Measurements from ENCODE around the gene IL1RAPL1.

Gene IL1RAPL1

DNA sequence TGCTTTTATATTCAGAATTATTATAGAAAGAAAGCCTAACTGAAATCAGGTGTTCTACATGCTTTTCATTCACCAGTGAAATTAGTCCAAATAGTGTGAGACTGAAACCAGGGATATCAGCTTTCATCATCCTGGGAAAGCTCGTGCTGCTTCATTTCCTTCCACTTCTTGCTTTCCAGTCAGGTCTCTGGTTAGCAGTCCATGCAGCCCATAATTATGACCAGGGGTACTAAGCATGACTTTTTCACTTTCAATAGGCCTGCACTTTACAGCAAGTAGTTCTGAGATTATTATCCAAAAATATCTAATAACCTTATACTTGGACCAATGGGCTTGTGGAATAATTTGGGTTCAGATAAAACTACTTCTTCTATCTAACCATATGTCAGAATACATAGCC is 954.9 kb downstream of the IL1RAPL1 start:
- Histone ChIP-seq H3K9me3 (ENCODE audit: control insufficient read depth, insufficient read depth, low read length) (no peaks in the 10 kb centered on the region), H3K9ac (ENCODE audit: low read depth, low read length) (no peak overlapping the region), H3K27ac (ENCODE audit: low read depth, low read length) (no peak overlapping the region), H3K4me3 (ENCODE audit: low read depth, low read length) (no peak overlapping the region), H3K36me3 (ENCODE audit: control insufficient read depth, insufficient read depth, low read length) (no peaks in the 10 kb centered on the region), H3K27me3 (ENCODE audit: control insufficient read depth, insufficient read depth, low read length) (no peaks in the 10 kb centered on the region), H3K4me1 (ENCODE audit: control insufficient read depth, insufficient read depth, low read length) (peaks cover 8% of the 10 kb centered on the region; the same call in 1 of the 2 replicates)

DNA sequence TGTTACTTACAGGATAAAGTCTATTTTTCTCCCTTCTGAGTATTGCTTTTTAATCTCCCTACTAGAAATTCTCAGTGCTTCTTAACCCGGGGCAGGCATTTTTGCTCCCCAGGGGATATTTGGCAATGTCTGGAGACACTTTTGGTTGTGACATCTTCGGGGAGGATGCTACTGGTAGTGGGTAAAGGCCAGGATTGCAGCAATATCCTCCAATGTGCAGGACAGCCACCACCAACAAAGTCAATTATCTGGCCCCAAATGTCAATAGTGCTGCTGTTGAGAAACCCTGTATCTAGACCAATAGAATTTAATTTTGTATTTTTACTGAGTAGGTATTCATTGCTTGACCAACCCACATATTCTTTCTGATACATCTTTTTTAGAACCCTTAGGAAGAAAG is 958.6 kb downstream of the IL1RAPL1 start:
- Histone ChIP-seq H3K36me3 (ENCODE audit: control insufficient read depth, insufficient read depth, low read length) (no peaks in the 10 kb centered on the region), H3K9ac (ENCODE audit: low read depth, low read length) (no peak overlapping the region), H3K27ac (ENCODE audit: low read depth, low read length) (no peak overlapping the region), H3K27me3 (ENCODE audit: control insufficient read depth, insufficient read depth, low read length) (no peaks in the 10 kb centered on the region), H3K4me1 (ENCODE audit: control insufficient read depth, insufficient read depth, low read length) (peaks cover 20% of the 10 kb centered on the region; the same call in 1 of the 2 replicates), H3K9me3 (ENCODE audit: control insufficient read depth, insufficient read depth, low read length) (no peaks in the 10 kb centered on the region), H3K4me3 (ENCODE audit: low read depth, low read length) (no peak overlapping the region)

- no peak overlapping the region for H3K9ac ChIP-seq (ENCODE audit: low read depth, low read length)
- no peaks in the 10 kb centered on the region for H3K9me3 ChIP-seq (ENCODE audit: control insufficient read depth, insufficient read depth, low read length)
- H3K4me1 ChIP-seq (ENCODE audit: control insufficient read depth, insufficient read depth, low read length) = peaks cover 14% of the 10 kb centered on the region; the same call in 1 of the 2 replicates
- H3K4me3 ChIP-seq (ENCODE audit: low read depth, low read length) = no peak overlapping the region; the same call in 1 of the 2 replicates
- no peak overlapping the region for H3K27ac ChIP-seq (ENCODE audit: low read depth, low read length)
- no peaks in the 10 kb centered on the region for H3K36me3 ChIP-seq (ENCODE audit: control insufficient read depth, insufficient read depth, low read length)
- H3K27me3 ChIP-seq (ENCODE audit: control insufficient read depth, insufficient read depth, low read length) = no peaks in the 10 kb centered on the region
These were observed 960.6 kb downstream of the IL1RAPL1 start for GRCh38 chrX:29547877-29548276.

DNA sequence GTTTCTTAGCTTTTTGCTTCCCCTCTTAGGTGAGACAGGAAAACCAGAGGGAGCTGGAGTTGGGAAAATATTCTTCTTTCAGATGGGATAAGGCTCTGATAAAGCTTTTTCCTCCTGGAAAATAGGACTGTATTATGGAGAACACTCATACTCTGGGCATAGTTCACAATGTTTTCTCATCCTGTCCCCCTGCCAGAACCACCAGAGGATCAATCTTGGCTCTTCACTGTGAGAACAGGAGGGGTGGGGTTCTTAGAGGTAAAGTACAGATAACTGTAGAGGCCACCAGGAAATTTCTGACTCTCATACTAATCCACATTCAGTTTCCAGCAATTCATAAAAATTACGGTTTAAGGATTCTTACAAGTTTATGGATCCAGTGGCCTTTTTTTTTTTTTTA is 966.3 kb downstream of the IL1RAPL1 start:
- H3K27ac ChIP-seq (ENCODE audit: low read depth, low read length) = no peak overlapping the region
- no peak overlapping the region for H3K9ac ChIP-seq (ENCODE audit: low read depth, low read length)
- no peak overlapping the region for H3K4me3 ChIP-seq (ENCODE audit: low read depth, low read length)
- H3K36me3 ChIP-seq (ENCODE audit: control insufficient read depth, insufficient read depth, low read length) = no peaks in the 10 kb centered on the region
- peaks cover 11% of the 10 kb centered on the region; the same call in 1 of the 2 replicates for H3K4me1 ChIP-seq (ENCODE audit: control insufficient read depth, insufficient read depth, low read length)
- no peaks in the 10 kb centered on the region for H3K9me3 ChIP-seq (ENCODE audit: control insufficient read depth, insufficient read depth, low read length)
- H3K27me3 ChIP-seq (ENCODE audit: control insufficient read depth, insufficient read depth, low read length) = no peaks in the 10 kb centered on the region; the same call in 1 of the 2 replicates

- no peak overlapping the region for H3K9ac ChIP-seq (ENCODE audit: low read depth, low read length)
- no peaks in the 10 kb centered on the region; the same call in 1 of the 2 replicates for H3K27me3 ChIP-seq (ENCODE audit: control insufficient read depth, insufficient read depth, low read length)
- H3K36me3 ChIP-seq (ENCODE audit: control insufficient read depth, insufficient read depth, low read length) = no peaks in the 10 kb centered on the region
- no peak overlapping the region for H3K4me3 ChIP-seq (ENCODE audit: low read depth, low read length)
- H3K4me1 ChIP-seq (ENCODE audit: control insufficient read depth, insufficient read depth, low read length) = 0 out of 2 replicates have a peak, but pooled peaks cover 5% of the 10 kb centered on the region
- H3K27ac ChIP-seq (ENCODE audit: low read depth, low read length) = no peak overlapping the region
- H3K9me3 ChIP-seq (ENCODE audit: control insufficient read depth, insufficient read depth, low read length) = peaks cover 12% of the 10 kb centered on the region; the same call in 1 of the 2 replicates
These were observed 968.3 kb downstream of the IL1RAPL1 start for GRCh38 chrX:29555465-29556091.

DNA sequence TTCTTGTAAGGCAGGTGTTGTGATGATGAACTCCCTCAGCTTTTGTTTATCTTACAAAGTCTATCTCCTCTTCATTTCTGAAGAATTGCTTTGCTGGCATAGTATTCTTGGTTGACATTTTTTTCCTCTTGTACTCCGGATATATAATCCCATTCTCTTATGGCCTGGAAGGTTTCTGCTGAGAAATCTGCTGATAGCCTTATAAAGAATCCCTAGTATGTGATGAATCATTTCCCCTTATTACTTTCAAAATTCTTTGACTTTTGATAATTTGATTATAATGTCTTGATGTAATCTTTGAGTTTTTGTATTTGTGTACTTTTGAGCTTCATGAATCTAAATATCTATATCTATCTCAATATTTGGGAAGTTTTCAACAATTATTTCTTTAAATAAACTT is 972.8 kb downstream of the IL1RAPL1 start:
- H3K9ac ChIP-seq (ENCODE audit: low read depth, low read length) = no peak overlapping the region
- no peak overlapping the region for H3K4me3 ChIP-seq (ENCODE audit: low read depth, low read length)
- no peaks in the 10 kb centered on the region for H3K36me3 ChIP-seq (ENCODE audit: control insufficient read depth, insufficient read depth, low read length)
- no peaks in the 10 kb centered on the region; the same call in 1 of the 2 replicates for H3K27me3 ChIP-seq (ENCODE audit: control insufficient read depth, insufficient read depth, low read length)
- no peak overlapping the region for H3K27ac ChIP-seq (ENCODE audit: low read depth, low read length)
- H3K9me3 ChIP-seq (ENCODE audit: control insufficient read depth, insufficient read depth, low read length) = peaks cover 16% of the 10 kb centered on the region; the same call in 1 of the 2 replicates
- H3K4me1 ChIP-seq (ENCODE audit: control insufficient read depth, insufficient read depth, low read length) = no peaks in the 10 kb centered on the region

DNA sequence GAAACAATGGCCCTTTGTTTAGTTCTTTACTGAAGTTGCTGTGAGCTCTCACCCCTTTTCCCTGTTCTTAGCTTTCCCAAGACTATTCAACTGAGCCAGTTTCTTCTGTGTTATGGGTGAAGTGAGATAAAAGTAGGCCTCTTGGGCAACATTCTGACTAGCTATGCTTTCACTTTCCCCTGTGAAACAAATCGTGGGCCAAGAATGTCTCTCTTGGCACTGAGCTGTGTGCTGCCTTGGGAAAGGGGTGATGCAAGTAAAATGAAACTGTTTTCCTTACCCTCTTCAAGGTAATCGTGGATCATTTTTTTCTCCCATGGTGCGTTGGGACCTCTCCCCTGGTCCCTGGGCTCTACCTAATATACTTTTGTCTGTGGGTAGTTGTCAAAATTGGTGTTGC is 974.2 kb downstream of the IL1RAPL1 start:
- Histone ChIP-seq H3K36me3 (ENCODE audit: control insufficient read depth, insufficient read depth, low read length) (no peaks in the 10 kb centered on the region), H3K27ac (ENCODE audit: low read depth, low read length) (no peak overlapping the region), H3K27me3 (ENCODE audit: control insufficient read depth, insufficient read depth, low read length) (no peaks in the 10 kb centered on the region), H3K4me1 (ENCODE audit: control insufficient read depth, insufficient read depth, low read length) (no peaks in the 10 kb centered on the region), H3K4me3 (ENCODE audit: low read depth, low read length) (no peak overlapping the region), H3K9me3 (ENCODE audit: control insufficient read depth, insufficient read depth, low read length) (peaks cover 16% of the 10 kb centered on the region; the same call in 1 of the 2 replicates), H3K9ac (ENCODE audit: low read depth, low read length) (no peak overlapping the region)

GRCh38 chrX:29580560-29580959 is 993.3 kb downstream of the IL1RAPL1 start:
- Histone ChIP-seq H3K9me3 (ENCODE audit: control insufficient read depth, insufficient read depth, low read length) (no peaks in the 10 kb centered on the region), H3K27me3 (ENCODE audit: control insufficient read depth, insufficient read depth, low read length) (no peaks in the 10 kb centered on the region), H3K9ac (ENCODE audit: low read depth, low read length) (no peak overlapping the region), H3K4me1 (ENCODE audit: control insufficient read depth, insufficient read depth, low read length) (no peaks in the 10 kb centered on the region), H3K27ac (ENCODE audit: low read depth, low read length) (no peak overlapping the region), H3K36me3 (ENCODE audit: control insufficient read depth, insufficient read depth, low read length) (no peaks in the 10 kb centered on the region), H3K4me3 (ENCODE audit: low read depth, low read length) (no peak overlapping the region)

DNA sequence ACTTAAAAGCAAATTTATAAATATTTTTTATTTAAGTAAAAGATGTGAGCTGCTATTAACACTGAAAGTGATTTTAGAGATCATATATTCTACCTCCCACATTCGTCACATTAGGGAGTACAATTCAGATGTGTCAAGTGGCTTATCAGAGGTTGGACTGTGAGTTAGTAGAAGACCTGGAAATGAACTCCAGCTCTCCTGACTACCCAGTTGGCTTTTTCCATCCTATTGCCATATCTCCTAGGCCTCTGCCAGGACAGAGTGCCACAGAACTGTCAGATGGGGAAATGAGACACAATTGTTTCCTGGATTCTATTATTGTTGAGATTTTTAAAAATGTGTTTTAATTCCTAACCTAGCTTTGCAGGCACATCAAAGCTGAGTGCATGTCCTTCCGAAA is 994.0 kb downstream of the IL1RAPL1 start:
- H3K27me3 ChIP-seq (ENCODE audit: control insufficient read depth, insufficient read depth, low read length) = no peaks in the 10 kb centered on the region
- no peaks in the 10 kb centered on the region for H3K4me1 ChIP-seq (ENCODE audit: control insufficient read depth, insufficient read depth, low read length)
- no peak overlapping the region for H3K27ac ChIP-seq (ENCODE audit: low read depth, low read length)
- H3K9me3 ChIP-seq (ENCODE audit: control insufficient read depth, insufficient read depth, low read length) = no peaks in the 10 kb centered on the region
- no peak overlapping the region for H3K9ac ChIP-seq (ENCODE audit: low read depth, low read length)
- no peak overlapping the region for H3K4me3 ChIP-seq (ENCODE audit: low read depth, low read length)
- no peaks in the 10 kb centered on the region for H3K36me3 ChIP-seq (ENCODE audit: control insufficient read depth, insufficient read depth, low read length)

DNA sequence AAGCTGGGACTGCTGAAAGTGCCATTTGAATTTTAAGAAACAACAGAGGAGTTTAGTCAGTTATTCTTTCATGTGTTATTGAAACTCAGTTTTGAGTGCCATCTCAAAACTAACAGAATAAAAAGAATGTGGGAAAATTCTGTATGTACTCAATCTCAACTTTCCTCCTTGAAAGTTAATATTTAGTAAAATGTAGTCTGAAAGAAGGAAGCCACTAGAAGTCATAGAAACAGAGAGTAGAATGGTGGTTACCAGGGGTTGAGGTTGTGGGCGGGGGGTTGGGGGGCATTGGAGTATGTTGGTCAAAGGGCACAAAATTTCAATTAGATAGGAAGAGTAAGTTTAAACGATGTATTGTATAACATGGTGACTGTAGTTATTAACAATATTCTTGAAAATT is 999.9 kb downstream of the IL1RAPL1 start:
- no peak overlapping the region for H3K4me3 ChIP-seq (ENCODE audit: low read depth, low read length)
- no peak overlapping the region for H3K27ac ChIP-seq (ENCODE audit: low read depth, low read length)
- no peak overlapping the region for H3K9ac ChIP-seq (ENCODE audit: low read depth, low read length)
- no peaks in the 10 kb centered on the region for H3K4me1 ChIP-seq (ENCODE audit: control insufficient read depth, insufficient read depth, low read length)
- H3K36me3 ChIP-seq (ENCODE audit: control insufficient read depth, insufficient read depth, low read length) = no peaks in the 10 kb centered on the region
- H3K27me3 ChIP-seq (ENCODE audit: control insufficient read depth, insufficient read depth, low read length) = no peaks in the 10 kb centered on the region
- H3K9me3 ChIP-seq (ENCODE audit: control insufficient read depth, insufficient read depth, low read length) = no peaks in the 10 kb centered on the region

GRCh38 chrX:29590921-29591320 is 1003.7 kb downstream of the IL1RAPL1 start:
- Histone ChIP-seq H3K27me3 (ENCODE audit: control insufficient read depth, insufficient read depth, low read length) (no peaks in the 10 kb centered on the region; the same call in 1 of the 2 replicates), H3K4me1 (ENCODE audit: control insufficient read depth, insufficient read depth, low read length) (no peaks in the 10 kb centered on the region)

More at GRCh38 chrX:29590921-29591320, 1003.7 kb downstream of the IL1RAPL1 start:
- no peaks in the 10 kb centered on the region for H3K36me3 ChIP-seq (ENCODE audit: control insufficient read depth, insufficient read depth, low read length)
- H3K9ac ChIP-seq (ENCODE audit: low read depth, low read length) = no peak overlapping the region
- no peak overlapping the region for H3K27ac ChIP-seq (ENCODE audit: low read depth, low read length)
- no peaks in the 10 kb centered on the region for H3K9me3 ChIP-seq (ENCODE audit: control insufficient read depth, insufficient read depth, low read length)
- H3K4me3 ChIP-seq (ENCODE audit: low read depth, low read length) = no peak overlapping the region
